ENCODE results near the gene SCARB1.
"Not testable (repeated sequence)": the region's sequence is repeated elsewhere in the genome, so short reads cannot be mapped to it uniquely, and the experiment has no call there.

SCARB1 gene

DNA sequence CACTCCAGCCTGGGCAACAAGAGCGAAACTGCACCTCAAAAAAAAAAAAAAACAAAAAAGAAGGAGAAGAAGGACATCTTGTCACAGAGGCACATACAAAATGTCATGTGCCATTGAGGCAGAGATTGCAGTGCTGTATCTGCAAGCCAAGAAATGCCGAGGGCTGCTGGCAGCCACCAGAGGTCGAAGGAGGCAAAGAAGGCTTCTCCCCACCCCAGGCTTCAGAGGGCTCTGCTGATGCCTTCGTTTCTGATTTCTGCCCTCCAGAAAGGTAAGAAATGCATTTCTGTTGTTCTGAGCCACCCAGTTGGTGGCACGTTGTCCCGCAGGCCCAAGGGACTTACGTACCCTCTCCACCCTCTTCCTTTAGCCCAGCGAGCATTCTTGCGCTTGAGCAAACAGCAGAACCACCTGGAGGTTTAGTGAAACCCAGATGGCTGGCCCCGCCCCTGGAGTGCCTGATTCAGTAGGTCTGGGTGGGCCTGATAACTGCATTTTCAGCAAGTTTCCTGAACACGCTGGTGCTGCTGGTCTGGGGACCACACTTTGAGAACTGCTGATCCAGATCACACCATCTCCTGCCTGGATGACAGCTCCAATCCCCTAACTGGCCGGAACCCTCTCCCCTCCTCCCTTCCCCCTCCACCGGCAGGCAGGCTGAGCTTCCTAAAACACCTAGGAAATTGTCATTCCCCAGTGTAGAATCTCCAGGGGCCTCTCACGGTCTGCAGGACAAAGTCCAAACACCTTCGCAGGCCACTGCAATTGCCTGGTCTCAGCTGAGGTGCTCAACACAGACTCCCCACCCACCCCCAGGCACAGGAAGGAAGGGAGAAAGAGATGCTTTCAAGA is 21.1 kb upstream of the SCARB1 start:
- no peak for DNase-seq (ENCODE audit: low read depth)

DNA sequence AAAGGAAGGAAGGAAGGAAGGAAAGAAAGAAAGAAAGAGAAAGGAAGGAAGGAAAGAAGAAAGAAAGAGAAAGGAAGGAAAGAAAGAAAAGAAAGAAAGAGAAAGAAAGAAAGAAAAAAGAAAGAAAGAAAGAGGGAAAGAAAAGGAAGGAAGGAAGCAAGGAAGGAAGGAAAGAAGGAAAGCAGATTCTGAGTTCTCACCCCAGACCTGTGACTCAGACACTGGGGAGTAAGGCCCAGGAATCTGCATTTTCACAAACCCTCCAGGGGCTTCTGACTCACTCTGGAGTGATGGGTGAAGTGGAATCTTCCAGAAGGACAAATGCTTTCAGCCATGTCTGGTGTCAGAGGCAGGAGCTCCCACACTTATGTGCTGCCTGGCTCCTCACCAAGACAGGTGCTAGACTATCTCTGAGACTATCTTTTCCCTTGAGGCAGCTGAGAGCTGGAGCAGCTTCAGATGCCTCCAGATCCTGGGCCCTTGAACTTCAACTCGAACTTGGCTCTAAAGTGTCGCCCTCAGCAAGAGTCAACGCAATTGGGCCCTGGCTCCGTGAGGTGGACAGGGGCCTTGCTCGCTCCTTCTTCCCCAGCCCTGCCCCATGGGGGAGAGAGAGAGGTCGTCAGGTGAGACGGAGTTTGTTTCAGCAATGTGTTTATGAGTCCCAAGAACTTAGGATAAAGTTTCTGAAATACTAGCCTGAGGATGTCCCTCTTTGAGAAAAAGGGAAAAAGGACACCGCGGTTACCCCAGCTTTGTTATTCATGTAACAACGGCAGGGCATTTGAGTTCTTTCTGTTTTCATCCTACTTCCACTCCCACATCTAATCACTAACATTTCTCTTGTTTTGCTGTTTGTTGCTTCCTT is 19.8 kb upstream of the SCARB1 start:
- no peak for DNase-seq (ENCODE audit: low read depth)

GRCh38 chr12:124881123-124881522 is 17.5 kb upstream of the SCARB1 start:
- no peak for DNase-seq (ENCODE audit: low read depth)

DNA sequence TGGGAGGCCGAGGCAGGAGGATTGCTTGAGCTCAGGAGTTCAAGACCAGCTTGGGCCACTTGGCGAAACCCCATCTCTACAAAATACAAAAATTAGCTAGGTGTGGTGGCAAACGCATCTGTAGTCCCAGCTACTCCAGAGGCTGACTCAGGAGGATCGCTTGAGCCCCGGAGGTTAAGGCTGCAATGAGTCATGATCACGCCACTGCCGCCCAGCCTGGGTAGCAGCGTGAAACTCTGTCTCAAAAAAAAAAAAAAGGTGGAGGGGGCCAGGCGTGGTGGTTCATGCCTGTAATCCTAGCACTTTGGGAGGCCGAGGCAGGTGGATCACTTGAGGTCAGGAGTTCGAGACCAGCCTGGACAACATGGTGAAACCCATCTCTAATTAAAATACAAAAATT is 16.7 kb upstream of the SCARB1 start:
- not testable (repeated sequence) for DNase-seq (ENCODE audit: low read depth)

GRCh38 chr12:124878795-124879516 is 15.3 kb upstream of the SCARB1 start:
- DNase-seq (ENCODE audit: low read depth) = no peak

DNA sequence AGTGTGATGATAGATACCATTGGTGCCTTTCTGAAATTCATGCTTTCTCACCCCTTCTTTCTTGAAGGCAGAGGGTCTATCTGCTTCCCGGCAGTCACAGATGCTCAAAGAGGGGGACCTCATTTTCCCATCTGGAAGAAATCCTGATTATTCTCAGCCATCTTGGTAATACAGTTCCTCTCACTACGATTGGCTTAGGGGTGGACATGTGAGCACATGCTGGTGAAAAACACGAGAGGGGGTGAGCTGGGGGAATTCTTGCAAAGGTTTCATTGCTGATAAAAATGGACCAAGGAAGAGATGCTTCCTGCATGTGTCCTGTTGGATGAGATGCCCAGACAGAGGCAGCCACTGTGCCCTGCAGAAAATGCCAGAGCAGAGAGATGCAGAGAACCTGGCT is 13.8 kb upstream of the SCARB1 start:
- DNase-seq (ENCODE audit: low read depth) = no peak

- no peak for DNase-seq (ENCODE audit: low read depth)
These were observed 12.5 kb upstream of the SCARB1 start for GRCh38 chr12:124876171-124876570.

- no peak for DNase-seq (ENCODE audit: low read depth)
These were observed 12.1 kb upstream of the SCARB1 start for GRCh38 chr12:124875803-124876132.

DNA sequence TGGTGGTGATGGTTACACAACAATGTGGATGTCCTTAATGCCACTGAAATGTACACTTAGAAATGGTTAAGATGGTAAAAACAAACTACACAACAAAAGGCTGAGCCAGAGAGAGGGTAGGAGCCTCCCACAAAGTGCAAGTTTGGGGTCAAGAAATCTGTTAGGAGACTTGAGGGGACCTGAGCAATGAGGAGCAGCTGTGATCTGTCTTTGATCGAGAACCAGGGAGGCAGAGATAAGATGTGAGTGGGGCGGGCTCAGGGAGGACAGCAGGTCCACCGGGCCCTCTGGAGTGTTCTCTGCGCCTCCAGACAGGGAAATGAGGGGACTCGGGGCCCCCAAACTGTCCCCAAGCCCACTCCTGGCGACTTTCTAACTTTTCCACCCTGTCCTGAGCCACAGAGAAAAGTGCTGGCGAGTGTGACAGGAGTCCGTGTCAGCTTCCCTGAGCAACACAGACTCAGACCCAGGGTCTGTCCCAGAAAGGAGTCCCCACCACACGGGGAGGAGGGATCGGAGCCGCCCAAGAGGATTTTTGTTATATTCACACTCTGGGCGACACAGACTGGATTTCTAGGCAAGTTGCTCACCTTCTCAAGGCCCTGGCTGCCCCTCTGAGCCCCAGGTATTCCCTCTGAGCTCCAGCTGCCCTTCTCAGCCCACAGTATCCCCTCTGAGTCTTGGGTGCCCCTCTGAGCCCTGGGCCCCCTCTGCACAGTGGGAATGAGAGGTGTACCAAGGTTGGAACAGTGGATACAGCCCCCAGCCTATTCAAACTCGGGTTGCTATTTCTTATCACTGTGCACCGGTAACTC is 11.5 kb upstream of the SCARB1 start:
- DNase-seq (ENCODE audit: low read depth) = no peak

DNA sequence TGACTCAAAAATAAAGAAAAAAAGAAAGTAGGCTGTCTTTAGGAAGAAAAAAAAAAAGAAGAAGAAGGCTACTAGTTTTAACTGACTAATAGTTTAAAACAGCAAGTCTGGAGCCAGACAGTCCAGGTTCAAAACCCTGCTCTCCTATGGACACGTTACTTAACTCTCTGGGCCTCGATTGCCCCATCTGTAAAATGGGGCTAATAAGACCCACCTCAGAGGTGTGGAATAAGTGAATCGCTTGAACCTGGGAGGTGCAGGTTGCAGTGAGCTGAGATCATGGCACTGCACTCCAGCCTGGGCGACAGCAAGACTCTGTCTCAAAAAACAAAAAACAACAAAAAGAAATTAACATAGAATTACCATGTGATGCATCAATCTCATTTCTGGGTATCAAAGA is 10.5 kb upstream of the SCARB1 start:
- DNase-seq (ENCODE audit: low read depth) = no peak

DNA sequence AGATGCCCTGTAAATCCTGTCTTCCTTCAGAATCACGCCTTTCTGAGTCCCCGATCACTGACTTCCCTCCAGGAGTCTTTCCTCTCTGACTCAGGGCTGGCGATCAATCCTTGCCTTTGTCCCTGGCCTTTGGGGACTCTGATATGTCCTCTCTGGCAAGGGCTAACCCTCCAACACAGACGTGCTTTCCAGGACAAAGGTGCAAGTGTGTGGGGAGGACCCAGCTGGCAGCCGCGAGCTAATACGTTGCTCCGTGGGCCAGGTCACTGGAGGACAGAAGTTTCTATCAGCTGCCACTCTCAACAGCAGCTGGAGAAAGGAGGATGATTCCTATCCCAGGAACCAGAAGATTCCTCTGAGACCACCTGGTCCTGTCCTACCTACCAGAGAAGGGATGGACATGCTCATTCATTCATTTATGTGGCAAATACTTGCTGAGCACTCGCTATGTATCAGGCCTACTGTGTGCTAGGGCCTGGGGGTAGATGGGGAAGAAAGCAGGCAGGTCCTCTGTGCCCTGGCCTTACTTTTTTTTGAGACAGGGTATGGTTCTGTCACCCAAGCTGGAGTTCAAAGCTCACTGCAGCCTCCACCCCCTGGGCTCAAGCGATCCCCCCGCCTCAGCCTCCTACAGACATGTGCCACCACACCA is 8.5 kb upstream of the SCARB1 start:
- DNase-seq (ENCODE audit: low read depth) = no peak

GRCh38 chr12:124871297-124871696 is 7.6 kb upstream of the SCARB1 start:
- no peak for DNase-seq (ENCODE audit: low read depth)

DNA sequence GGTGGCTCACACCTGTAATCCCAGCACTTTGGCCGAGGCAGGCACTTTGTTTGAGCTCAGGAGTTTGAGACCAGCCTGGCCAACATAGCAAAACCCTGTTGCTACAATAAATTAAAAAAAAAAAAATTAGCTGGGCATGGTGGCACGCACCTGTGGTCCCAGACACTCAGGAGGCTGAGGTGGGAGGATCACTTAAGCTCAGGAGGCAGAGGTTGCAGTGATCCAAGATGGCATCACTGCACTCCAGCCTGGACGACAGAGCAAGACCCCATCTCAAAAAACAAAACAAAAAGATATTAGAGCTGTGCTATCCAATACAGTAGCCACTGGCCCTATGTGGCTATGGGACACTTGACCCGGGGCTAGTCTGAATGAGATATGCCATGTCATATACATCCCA is 6.9 kb upstream of the SCARB1 start:
- DNase-seq (ENCODE audit: low read depth) = no peak

GRCh38 chr12:124869059-124869665 is 5.5 kb upstream of the SCARB1 start:
- no peak for DNase-seq (ENCODE audit: low read depth)

GRCh38 chr12:124868252-124869058 is 4.8 kb upstream of the SCARB1 start:
- DNase-seq (ENCODE audit: low read depth) = no peak

GRCh38 chr12:124867401-124867930 is 3.8 kb upstream of the SCARB1 start:
- no peak for DNase-seq (ENCODE audit: low read depth)

GRCh38 chr12:124866883-124867400 is 3.3 kb upstream of the SCARB1 start:
- DNase-seq (ENCODE audit: low read depth) = no peak

- no peak for DNase-seq (ENCODE audit: low read depth)
These were observed 2.7 kb upstream of the SCARB1 start for GRCh38 chr12:124866195-124866882.

- no peak for DNase-seq (ENCODE audit: low read depth)
These were observed 2.1 kb upstream of the SCARB1 start for GRCh38 chr12:124865728-124866127.
